ENCODE results near the gene RIOX2.
"Not testable (repeated sequence)": the region's sequence is repeated elsewhere in the genome, so short reads cannot be mapped to it uniquely, and the experiment has no call there.

RIOX2 gene

GRCh38 chr3:97971679-97972567 is at the start of gene RIOX2:
Gene RIOX2, minus strand, starts transcription at chr3:97972431. Its CDS starts 4,838 bp downstream, at chr3:97967593.
- peak; percentile 71 to 79 for DNase-seq

DNA sequence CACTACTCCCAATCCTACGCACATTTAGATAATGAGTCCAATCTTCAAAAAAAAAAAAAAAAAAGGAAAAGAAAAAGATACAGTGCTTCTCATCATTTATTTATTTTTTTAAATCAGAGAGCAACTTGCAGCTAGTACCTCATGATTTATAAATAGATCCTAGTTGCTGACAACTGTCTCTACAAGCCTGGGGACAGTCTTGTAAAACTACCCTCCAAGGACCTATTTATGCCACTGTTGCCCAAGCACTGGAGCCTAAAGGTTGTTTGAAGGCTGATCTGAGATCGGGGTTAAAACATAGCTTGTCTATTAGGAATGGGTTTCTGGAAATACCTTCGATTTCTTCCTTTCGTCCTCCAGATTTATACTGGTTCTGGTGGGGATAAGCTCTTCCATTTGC is 48.2 kb upstream of the RIOX2 start:
- no peak for DNase-seq

DNA sequence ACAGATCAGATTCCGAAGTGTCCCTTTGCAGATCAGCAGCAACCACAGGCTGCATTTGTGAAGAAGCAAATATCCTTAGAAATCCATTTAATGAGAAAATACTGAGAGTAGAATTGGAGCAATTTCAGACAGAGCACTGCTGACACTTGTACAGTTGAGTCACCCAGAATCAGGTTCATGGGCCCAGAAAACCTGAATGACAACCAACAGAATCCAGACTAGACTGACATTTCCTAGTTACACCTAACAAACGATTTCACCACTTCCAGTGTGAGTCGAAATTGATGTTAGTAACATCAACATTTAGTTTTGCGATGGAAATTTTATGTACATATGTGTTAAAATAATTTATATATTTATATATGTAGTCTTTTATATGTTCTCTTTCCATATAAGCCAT is 46.1 kb upstream of the RIOX2 start:
- no peak for DNase-seq

DNA sequence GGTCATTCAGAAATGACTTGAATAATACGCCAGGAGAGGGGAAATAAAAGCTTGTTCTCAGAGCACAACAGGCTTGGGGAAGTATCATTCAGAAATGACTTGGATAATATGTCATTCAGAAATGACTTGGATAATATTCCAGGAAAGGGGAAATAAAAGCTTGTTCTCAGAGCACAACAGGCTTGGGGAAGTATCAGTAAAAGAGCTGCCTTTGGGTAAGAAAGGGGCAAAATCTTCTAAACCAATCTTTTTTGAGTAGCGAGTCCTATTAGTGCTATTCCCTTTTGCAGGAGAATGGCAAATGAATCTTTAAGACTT is 42.0 kb upstream of the RIOX2 start:
- DNase-seq: no peak

- no peak for DNase-seq
These were observed 41.4 kb upstream of the RIOX2 start for GRCh38 chr3:98013411-98014267.

- DNase-seq: no peak
These were observed 40.7 kb upstream of the RIOX2 start for GRCh38 chr3:98012979-98013378.

DNA sequence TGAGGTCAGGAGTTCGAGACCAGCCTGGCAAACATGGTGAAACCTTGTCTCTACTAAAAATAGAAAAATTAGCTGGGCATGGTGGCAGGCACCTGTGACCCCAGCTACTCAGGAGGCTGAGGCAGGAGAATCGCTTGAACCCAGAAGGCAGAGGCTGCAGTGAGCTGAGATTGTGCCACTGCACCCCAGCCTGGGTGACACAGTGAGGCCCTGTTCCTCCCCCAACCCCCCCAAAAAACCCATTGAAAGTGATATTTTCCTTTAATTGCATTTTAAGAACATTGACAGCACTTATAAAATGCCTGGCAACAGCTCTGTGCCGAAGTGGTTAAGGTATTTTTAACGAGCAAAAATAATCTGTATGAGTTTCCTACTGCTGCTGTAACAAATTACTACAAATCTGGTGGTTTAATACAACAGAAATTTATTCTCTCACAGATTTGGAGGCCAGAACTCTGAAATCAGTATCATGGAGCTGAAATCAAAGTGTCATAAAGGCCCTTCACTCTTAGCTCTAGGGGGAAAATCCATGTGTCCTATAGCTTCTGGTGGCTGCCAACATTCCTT is 38.7 kb upstream of the RIOX2 start:
- DNase-seq: not testable (repeated sequence)

DNA sequence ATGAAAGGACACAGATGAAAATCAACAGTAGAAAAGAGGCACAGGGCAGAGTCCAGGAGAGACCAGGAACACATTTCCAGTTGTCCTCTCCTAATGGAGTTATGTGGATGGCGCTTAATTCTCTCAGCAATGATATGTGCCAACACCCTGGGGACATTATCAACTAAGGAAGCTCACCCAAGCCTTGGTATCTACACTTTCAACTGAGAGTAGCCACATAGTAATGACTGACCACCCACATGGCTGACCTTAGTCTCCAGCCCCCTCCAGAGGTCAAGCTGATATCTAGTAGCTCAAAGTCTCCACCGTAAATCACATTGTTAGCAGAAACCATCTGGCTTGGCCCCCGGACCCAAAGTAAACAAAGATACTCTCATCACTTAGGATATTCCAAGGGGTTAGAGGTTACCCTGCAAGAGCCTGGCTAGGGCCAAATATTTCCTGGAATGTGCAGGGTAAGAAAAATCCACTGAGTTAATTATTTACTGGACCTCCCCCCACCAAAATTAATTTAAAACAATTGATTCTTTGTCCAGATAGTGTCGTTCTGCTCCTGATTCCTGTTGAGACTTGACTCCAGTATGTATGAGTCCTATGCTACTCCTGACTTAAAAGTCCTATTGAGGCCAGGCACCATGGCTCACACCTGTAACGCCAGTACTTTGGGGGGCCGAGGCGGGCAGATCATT is 38.1 kb upstream of the RIOX2 start:
- no peak for DNase-seq

- DNase-seq: no peak
These were observed 36.6 kb upstream of the RIOX2 start for GRCh38 chr3:98008855-98009254.

DNA sequence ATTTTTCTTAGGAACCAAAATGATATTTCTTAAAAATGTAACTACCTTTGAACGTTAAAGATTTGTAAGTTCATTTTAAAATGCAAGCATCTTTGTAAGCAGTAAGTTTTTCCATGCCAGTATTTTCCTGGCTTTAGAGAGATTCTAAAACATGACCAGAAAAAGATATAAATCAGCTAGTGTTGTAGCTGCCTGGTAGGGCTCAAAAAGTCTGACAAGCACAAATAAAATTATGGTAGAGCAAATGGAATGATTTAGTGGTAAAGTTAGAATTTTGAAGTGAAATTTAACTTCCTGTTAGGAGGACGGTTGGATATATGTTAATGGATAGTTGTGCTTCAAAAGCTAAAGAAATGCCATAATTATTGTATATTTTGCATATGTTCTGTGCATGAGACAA is 33.2 kb upstream of the RIOX2 start:
- DNase-seq: no peak

GRCh38 chr3:98004721-98005120 is 32.5 kb upstream of the RIOX2 start:
- no peak for DNase-seq

- DNase-seq: no peak
These were observed 31.2 kb upstream of the RIOX2 start for GRCh38 chr3:98003306-98003969.

GRCh38 chr3:98002717-98003116 is 30.5 kb upstream of the RIOX2 start:
- no peak for DNase-seq

GRCh38 chr3:97999994-98000393 is 27.8 kb upstream of the RIOX2 start:
- DNase-seq: no peak

DNA sequence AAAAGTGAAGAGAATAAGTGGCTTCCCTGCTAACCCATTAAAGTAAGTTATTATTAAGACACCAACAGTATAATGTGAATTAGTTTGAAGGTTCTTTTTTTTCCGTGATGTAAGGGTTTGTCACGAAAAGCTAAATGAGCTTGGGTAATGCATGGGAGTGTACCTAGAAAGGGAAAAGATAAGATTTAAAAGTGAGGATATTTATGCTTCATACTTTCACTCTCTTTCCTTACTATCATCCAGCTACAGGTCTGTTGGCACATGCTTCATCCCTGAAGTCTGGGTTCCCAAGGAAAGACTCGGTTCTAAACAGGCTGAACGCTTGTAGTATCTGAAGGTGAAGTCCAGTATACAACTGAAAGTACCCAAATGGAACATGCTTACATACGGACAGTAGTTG is 26.9 kb upstream of the RIOX2 start:
- no peak for DNase-seq

- no peak for DNase-seq
These were observed 24.8 kb upstream of the RIOX2 start for GRCh38 chr3:97996988-97997387.

DNA sequence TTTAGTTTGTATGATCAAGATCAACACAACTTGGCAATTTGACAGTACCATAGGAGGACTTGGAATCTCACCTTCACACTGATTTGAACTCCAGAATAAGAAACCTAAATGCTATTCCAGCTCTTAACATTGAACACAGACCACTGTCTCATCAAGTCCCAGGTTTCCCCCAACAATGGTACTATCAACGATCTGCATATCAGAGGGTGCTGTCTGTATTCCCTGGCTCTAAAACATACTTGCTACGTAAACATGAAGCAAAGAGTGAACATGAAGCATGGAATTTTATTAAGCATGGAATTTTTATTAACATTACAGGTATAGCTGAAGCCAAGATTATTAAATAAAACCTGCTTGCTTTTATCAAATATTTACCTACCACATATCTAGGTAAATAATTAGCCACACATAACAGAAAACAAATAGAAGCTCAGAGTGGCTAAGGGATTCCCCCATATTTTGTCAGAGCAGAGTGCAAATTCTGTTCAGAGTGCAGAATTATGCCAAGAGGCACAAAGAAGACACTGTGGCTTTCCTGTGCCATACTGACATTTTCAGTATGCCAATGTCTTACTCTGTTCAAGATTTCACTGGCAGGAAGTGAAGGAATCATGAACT is 22.2 kb upstream of the RIOX2 start:
- DNase-seq: no peak

- DNase-seq: no peak
These were observed 21.3 kb upstream of the RIOX2 start for GRCh38 chr3:97993526-97993925.

GRCh38 chr3:97992547-97993173 is 20.4 kb upstream of the RIOX2 start:
- no peak for DNase-seq

GRCh38 chr3:97991293-97991682 is 19.1 kb upstream of the RIOX2 start:
- DNase-seq: no peak

GRCh38 chr3:97990624-97991292 is 18.5 kb upstream of the RIOX2 start:
- no peak for DNase-seq

Measured in SHP77 (cell line).